GM12873 (cell line): ENCODE data around the gene GLB1L3.

ENCODE experiments used
- TF ChIP-seq, protein P1 (sequence below): IDR thresholded peaks from 2 replicates; pipeline ENCODE4 v1.5.1; 2012; ENCODE audit warnings: low read depth, mild to moderate bottlenecking, moderate library complexity, low read length, control low read depth; ENCODE audit not compliant: insufficient read depth; ENCODE audit errors: missing control alignments

GLB1L3 gene

GRCh38 chr11:134349802-134350355, 73.7 kb downstream of the GLB1L3 start:
- TF ChIP-seq, protein P1, sequence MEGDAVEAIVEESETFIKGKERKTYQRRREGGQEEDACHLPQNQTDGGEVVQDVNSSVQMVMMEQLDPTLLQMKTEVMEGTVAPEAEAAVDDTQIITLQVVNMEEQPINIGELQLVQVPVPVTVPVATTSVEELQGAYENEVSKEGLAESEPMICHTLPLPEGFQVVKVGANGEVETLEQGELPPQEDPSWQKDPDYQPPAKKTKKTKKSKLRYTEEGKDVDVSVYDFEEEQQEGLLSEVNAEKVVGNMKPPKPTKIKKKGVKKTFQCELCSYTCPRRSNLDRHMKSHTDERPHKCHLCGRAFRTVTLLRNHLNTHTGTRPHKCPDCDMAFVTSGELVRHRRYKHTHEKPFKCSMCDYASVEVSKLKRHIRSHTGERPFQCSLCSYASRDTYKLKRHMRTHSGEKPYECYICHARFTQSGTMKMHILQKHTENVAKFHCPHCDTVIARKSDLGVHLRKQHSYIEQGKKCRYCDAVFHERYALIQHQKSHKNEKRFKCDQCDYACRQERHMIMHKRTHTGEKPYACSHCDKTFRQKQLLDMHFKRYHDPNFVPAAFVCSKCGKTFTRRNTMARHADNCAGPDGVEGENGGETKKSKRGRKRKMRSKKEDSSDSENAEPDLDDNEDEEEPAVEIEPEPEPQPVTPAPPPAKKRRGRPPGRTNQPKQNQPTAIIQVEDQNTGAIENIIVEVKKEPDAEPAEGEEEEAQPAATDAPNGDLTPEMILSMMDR = no peak

GRCh38 chr11:134350381-134350780, 74.2 kb downstream of the GLB1L3 start:
- TF ChIP-seq, protein P1 = no peak

GRCh38 chr11:134352111-134352510, 75.9 kb downstream of the GLB1L3 start:
- TF ChIP-seq, protein P1 = no peak

DNA sequence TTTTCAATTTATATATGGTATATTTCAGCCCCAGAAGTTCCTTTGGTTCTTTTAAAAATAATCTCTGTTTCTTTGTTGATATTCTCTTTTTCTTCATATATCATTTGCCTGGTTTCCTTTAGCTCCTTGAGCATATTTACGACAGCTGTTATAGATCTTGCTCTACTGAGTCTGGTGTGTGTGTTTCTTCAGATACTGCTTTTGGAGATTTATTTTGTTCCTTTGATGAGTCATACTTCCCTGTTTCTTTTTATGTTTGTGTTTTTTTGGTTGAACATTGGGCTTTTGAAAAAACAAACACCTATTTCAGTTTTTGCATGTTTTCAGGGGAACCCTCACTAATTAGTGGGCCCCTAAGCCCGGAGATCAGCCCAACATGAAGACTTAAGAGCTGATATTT, 79.0 kb downstream of the GLB1L3 start:
- TF ChIP-seq, protein P1 = no peak

GRCh38 chr11:134355656-134356055, 79.5 kb downstream of the GLB1L3 start:
- TF ChIP-seq, protein P1 = no peak

GRCh38 chr11:134356656-134357544, 80.7 kb downstream of the GLB1L3 start:
- TF ChIP-seq, protein P1 = no peak

DNA sequence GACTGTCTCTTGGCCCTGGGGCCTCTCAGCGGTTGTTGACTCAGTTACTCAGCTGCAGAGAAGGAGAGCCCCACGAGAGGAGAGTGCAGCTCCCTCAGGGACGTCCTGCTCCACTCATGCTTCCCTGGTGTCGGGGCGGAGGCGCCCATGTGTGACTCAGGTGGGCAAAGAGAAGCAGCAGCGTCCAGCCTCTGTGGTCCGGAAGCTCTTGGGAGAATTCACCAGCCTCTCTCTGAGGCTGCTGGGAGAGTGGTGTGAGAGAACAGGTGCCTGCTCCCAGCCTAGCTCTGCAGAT, 81.3 kb downstream of the GLB1L3 start:
- TF ChIP-seq, protein P1 = no peak
